ELF-1 (cell line): ENCODE results near the gene TIGD6.
"Not testable (repeated sequence)": the region's sequence is repeated elsewhere in the genome, so short reads cannot be mapped to it uniquely, and the experiment has no call there.

Experiments used
- DNase-seq: peaks from one replicate; pipeline ENCODE4 v3.0.0-alpha.2; 2016; ENCODE audit warnings: low read depth, low spot score

Gene TIGD6

GRCh38 chr5:149975409-149975808 lies 25.0 kb downstream of the TIGD6 start:
- no peak for DNase-seq

GRCh38 chr5:149969181-149969930 lies 31.1 kb downstream of the TIGD6 start:
- no peak for DNase-seq

GRCh38 chr5:149966946-149967345 lies 33.5 kb downstream of the TIGD6 start:
- DNase-seq: no peak

GRCh38 chr5:149963729-149964128 lies 36.7 kb downstream of the TIGD6 start:
- no peak for DNase-seq

GRCh38 chr5:149962601-149963300 lies 37.7 kb downstream of the TIGD6 start:
- no peak for DNase-seq

- no peak for DNase-seq
These were observed 38.5 kb downstream of the TIGD6 start for GRCh38 chr5:149961957-149962409.

- DNase-seq: no peak
These were observed 39.2 kb downstream of the TIGD6 start for GRCh38 chr5:149961186-149961685.

- DNase-seq: peak; percentile 99
These were observed 39.9 kb downstream of the TIGD6 start, which contains the start of gene SLC26A2 for GRCh38 chr5:149960272-149961185. Gene SLC26A2, plus strand, starts transcription at chr5:149960758. Its CDS starts 16,895 bp downstream, at chr5:149977653.

- DNase-seq: peak; percentile 22
These were observed 40.8 kb downstream of the TIGD6 start for GRCh38 chr5:149959406-149960236.

GRCh38 chr5:149957855-149958254 lies 42.6 kb downstream of the TIGD6 start:
- no peak for DNase-seq

- no peak for DNase-seq
These were observed 43.8 kb downstream of the TIGD6 start for GRCh38 chr5:149956685-149957084.

GRCh38 chr5:149954798-149955197 lies 45.7 kb downstream of the TIGD6 start:
- no peak for DNase-seq

GRCh38 chr5:149953436-149954121 lies 46.9 kb downstream of the TIGD6 start:
- no peak for DNase-seq

GRCh38 chr5:149951138-149951749 lies 49.2 kb downstream of the TIGD6 start:
- no peak for DNase-seq

GRCh38 chr5:149948993-149949392 lies 51.5 kb downstream of the TIGD6 start:
- no peak for DNase-seq

GRCh38 chr5:149946118-149946517 lies 54.3 kb downstream of the TIGD6 start:
- no peak for DNase-seq

GRCh38 chr5:149944666-149945065 lies 55.8 kb downstream of the TIGD6 start, which contains the start of gene PDE6A:
Gene PDE6A, minus strand, starts transcription at chr5:149944793. Its CDS starts 120 bp downstream, at chr5:149944673.
- no peak for DNase-seq

- DNase-seq: not testable (repeated sequence)
These were observed 57.1 kb downstream of the TIGD6 start for GRCh38 chr5:149943177-149943949.
